DMS 273 treated with DMSO at 0.1 percent for 48 hours (cell line): ENCODE results near the gene TMEM255B.
"Not testable (repeated sequence)": the region's sequence is repeated elsewhere in the genome, so short reads cannot be mapped to it uniquely, and the experiment has no call there.

Experiments
- DNase-seq: peaks from one replicate; lab custom pipeline; 2025; lab: John Stamatoyannopoulos, UW

Gene TMEM255B

GRCh38 chr13:113734826-113735125 lies 24.2 kb upstream of the TMEM255B start:
- DNase-seq: no peak

- DNase-seq: no peak
Measured at GRCh38 chr13:113735194-113735593, 23.8 kb upstream of the TMEM255B start.

- DNase-seq: no peak
Measured at GRCh38 chr13:113735750-113736149, 23.3 kb upstream of the TMEM255B start.

- no peak for DNase-seq
Measured at GRCh38 chr13:113736258-113736731, 22.7 kb upstream of the TMEM255B start.

- DNase-seq: no peak
Measured at GRCh38 chr13:113737803-113738202, 21.2 kb upstream of the TMEM255B start.

GRCh38 chr13:113739527-113740285 lies 19.3 kb upstream of the TMEM255B start:
- DNase-seq: no peak

GRCh38 chr13:113740286-113740556 lies 18.8 kb upstream of the TMEM255B start:
- no peak for DNase-seq

- no peak for DNase-seq
Measured at GRCh38 chr13:113740661-113741060, 18.4 kb upstream of the TMEM255B start.

GRCh38 chr13:113741191-113741668 lies 17.8 kb upstream of the TMEM255B start:
- DNase-seq: no peak

- no peak for DNase-seq
Measured at GRCh38 chr13:113742000-113742441, 17.0 kb upstream of the TMEM255B start.

GRCh38 chr13:113742445-113743120 lies 16.4 kb upstream of the TMEM255B start:
- no peak for DNase-seq

- DNase-seq: no peak
Measured at GRCh38 chr13:113743366-113744195, 15.4 kb upstream of the TMEM255B start.

- DNase-seq: no peak
Measured at GRCh38 chr13:113744197-113745000, 14.6 kb upstream of the TMEM255B start.

GRCh38 chr13:113745059-113745458 lies 14.0 kb upstream of the TMEM255B start:
- no peak for DNase-seq

GRCh38 chr13:113745500-113746142 lies 13.4 kb upstream of the TMEM255B start:
- DNase-seq: not testable (repeated sequence)

GRCh38 chr13:113746143-113746525 lies 12.9 kb upstream of the TMEM255B start:
- DNase-seq: no peak

- no peak for DNase-seq
Measured at GRCh38 chr13:113746671-113747070, 12.4 kb upstream of the TMEM255B start.

- DNase-seq: no peak
Measured at GRCh38 chr13:113747291-113747833, 11.7 kb upstream of the TMEM255B start.

- no peak for DNase-seq
Measured at GRCh38 chr13:113748101-113748861, 10.7 kb upstream of the TMEM255B start.

- DNase-seq: no peak
Measured at GRCh38 chr13:113748862-113749451, 10.1 kb upstream of the TMEM255B start.
